H9 (cell line): ENCODE results near the gene IQGAP2. TPM values are rescaled to one million over a fixed set of nuclear protein-coding genes. Genes with fewer than 3 reads are reported as not detected.

ENCODE experiments used
- DNase-seq: peaks from one replicate; pipeline ENCODE4 v3.0.0-alpha.2; 2017
- H2AFZ ChIP-seq: one replicate; pipeline ENCODE4 v1.6.1; 2013; ENCODE audit warnings: mild to moderate bottlenecking, low read length, control low read depth, moderate library complexity
- H2AK5ac ChIP-seq: 2 replicates; pipeline ENCODE4 v1.6.1; 2013; ENCODE audit warnings: low read length, control low read depth, mixed read lengths; ENCODE audit not compliant: insufficient read length
- H2BK120ac ChIP-seq: one replicate; pipeline ENCODE4 v1.6.1; 2013; ENCODE audit warnings: low read depth, mild to moderate bottlenecking, low read length, control low read depth, inconsistent platforms; ENCODE audit not compliant: poor library complexity, severe bottlenecking
- H2BK12ac ChIP-seq: 2 replicates; pipeline ENCODE4 v1.6.1; 2013; ENCODE audit warnings: low read length, control low read depth, mixed read lengths, low read depth; ENCODE audit not compliant: insufficient read length
- H2BK15ac ChIP-seq: 2 replicates; pipeline ENCODE4 v1.6.1; 2013; ENCODE audit warnings: low read depth, low read length, control low read depth
- H2BK20ac ChIP-seq: one replicate; pipeline ENCODE4 v1.6.1; 2013; ENCODE audit warnings: low read depth, mild to moderate bottlenecking, low read length, control low read depth, inconsistent platforms; ENCODE audit not compliant: poor library complexity, severe bottlenecking
- H2BK5ac ChIP-seq: 2 replicates; pipeline ENCODE4 v1.6.1; 2013; ENCODE audit warnings: low read length, control low read depth, mixed read lengths; ENCODE audit not compliant: insufficient read length
- H3K14ac ChIP-seq: 2 replicates; pipeline ENCODE4 v1.6.1; 2013; ENCODE audit warnings: low read length, control low read depth; ENCODE audit not compliant: insufficient read depth
- H3K18ac ChIP-seq: 2 replicates; pipeline ENCODE4 v1.6.1; 2013; ENCODE audit warnings: low read depth, mild to moderate bottlenecking, mixed read lengths, low read length, control low read depth; ENCODE audit not compliant: insufficient read length
- H3K23ac ChIP-seq: 2 replicates; pipeline ENCODE4 v1.6.1; 2013; ENCODE audit warnings: low read length, control low read depth, mixed read lengths, low read depth; ENCODE audit not compliant: insufficient read length
- H3K23me2 ChIP-seq: 2 replicates; pipeline ENCODE4 v1.6.1; 2013; ENCODE audit warnings: low read depth, mild to moderate bottlenecking, mixed read lengths, low read length, control low read depth; ENCODE audit not compliant: insufficient read length, poor library complexity, severe bottlenecking
- H3K27ac ChIP-seq: 2 replicates; pipeline ENCODE4 v1.5.1; 2013; ENCODE audit warnings: low read length, control low read depth, mixed read lengths, low read depth; ENCODE audit not compliant: insufficient read length
- H3K27me3 ChIP-seq: 2 replicates; pipeline ENCODE4 v1.6.1; 2013; ENCODE audit warnings: low read length, control low read depth, inconsistent platforms; ENCODE audit not compliant: insufficient read depth
- H3K4ac ChIP-seq: 2 replicates; pipeline ENCODE4 v1.6.1; 2013; ENCODE audit warnings: low read depth, mild to moderate bottlenecking, control low read depth, inconsistent platforms, low read length, moderate library complexity
- H3K4me1 ChIP-seq: 2 replicates; pipeline ENCODE4 v1.6.1; 2013; ENCODE audit warnings: low read length, control low read depth, inconsistent platforms; ENCODE audit not compliant: insufficient read depth
- H3K4me2 ChIP-seq: 2 replicates; pipeline ENCODE4 v1.6.1; 2013; ENCODE audit warnings: low read length, control low read depth, mixed read lengths; ENCODE audit not compliant: insufficient read length, insufficient read depth
- H3K56ac ChIP-seq: 2 replicates; pipeline ENCODE4 v1.6.1; 2013; ENCODE audit warnings: low read depth, mild to moderate bottlenecking, mixed read lengths, low read length, control low read depth; ENCODE audit not compliant: insufficient read length
- H3K79me1 ChIP-seq: 2 replicates; pipeline ENCODE4 v1.6.1; 2013; ENCODE audit warnings: low read depth, mild to moderate bottlenecking, moderate library complexity, low read length, control low read depth, inconsistent platforms; ENCODE audit not compliant: insufficient read depth, poor library complexity, severe bottlenecking
- H3K79me2 ChIP-seq: 2 replicates; pipeline ENCODE4 v1.6.1; 2013; ENCODE audit warnings: low read length, control low read depth, inconsistent platforms; ENCODE audit not compliant: insufficient read depth
- H3K9ac ChIP-seq: 2 replicates; pipeline ENCODE4 v1.6.1; 2013; ENCODE audit warnings: low read length, control low read depth, mixed read lengths; ENCODE audit not compliant: insufficient read length; ENCODE audit errors: extremely low read depth
- H3K9me3 ChIP-seq: one replicate; pipeline ENCODE4 v1.6.1; 2013; ENCODE audit warnings: low read depth, low read length, inconsistent platforms; ENCODE audit not compliant: control insufficient read depth
- H3T11ph ChIP-seq: one replicate; pipeline ENCODE4 v1.6.1; 2013; ENCODE audit warnings: mild to moderate bottlenecking, low read length, control low read depth, inconsistent platforms
- H4K20me1 ChIP-seq: one replicate; pipeline ENCODE4 v1.6.1; 2013; ENCODE audit not compliant: control insufficient read depth, insufficient read length, insufficient read depth
- H4K5ac ChIP-seq: 2 replicates; pipeline ENCODE4 v1.6.1; 2013; ENCODE audit warnings: low read depth, mild to moderate bottlenecking, mixed read lengths, low read length, control low read depth; ENCODE audit not compliant: insufficient read length
- H4K8ac ChIP-seq: replicated peaks from 2 replicates; pipeline ENCODE4 v1.6.1; 2013; ENCODE audit warnings: low read length, control low read depth, mixed read lengths, low read depth; ENCODE audit not compliant: insufficient read length
- H4K91ac ChIP-seq: 2 replicates; pipeline ENCODE4 v1.6.1; 2013; ENCODE audit warnings: low read depth, mild to moderate bottlenecking, moderate library complexity, mixed read lengths, low read length, control low read depth; ENCODE audit not compliant: insufficient read length
- H3K27ac Mint-ChIP-seq, 3 experiments: 2 replicates in 2 of 3; 3 replicates in 1 of 3; pipeline ENCODE4 v1.8.0; 2020 to 2021; ENCODE audit warnings: mixed read lengths in 3 of 3, mild to moderate bottlenecking in 1 of 3, moderate library complexity in 1 of 3
- H3K27me3 Mint-ChIP-seq: 2 replicates; pipeline ENCODE4 v1.8.0; 2021; ENCODE audit warnings: low read depth, mild to moderate bottlenecking, moderate library complexity, mixed read lengths
- H3K36me3 Mint-ChIP-seq, 3 experiments: 2 replicates in 2 of 3; 3 replicates in 1 of 3; pipeline ENCODE4 v1.8.0; 2020 to 2021; ENCODE audit warnings: low read depth in 3 of 3, mixed read lengths in 3 of 3; ENCODE audit not compliant: insufficient read depth in 1 of 3
- H3K4me1 Mint-ChIP-seq, 2 experiments: 2 replicates each; pipeline ENCODE4 v1.8.0; 2020; ENCODE audit warnings: mixed read lengths in 2 of 2
- H3K4me3 Mint-ChIP-seq, 2 experiments: 2 replicates in 1 of 2; 3 replicates in 1 of 2; pipeline ENCODE4 v1.8.0; 2020 to 2021; ENCODE audit warnings: mild to moderate bottlenecking in 2 of 2, mixed read lengths in 2 of 2, moderate library complexity in 1 of 2
- H3K9me3 Mint-ChIP-seq, 2 experiments: 2 replicates in 1 of 2; 3 replicates in 1 of 2; pipeline ENCODE4 v1.8.0; 2020; ENCODE audit warnings: mild to moderate bottlenecking in 2 of 2, mixed read lengths in 2 of 2, moderate library complexity in 1 of 2
- WGBS: extraction: QIAGEN DNeasy Blood & Tissue Kit; methylation state at CpG from one replicate; pipeline ENCODE4 v1.1.7; 2013; ENCODE audit warnings: missing lambda C conversion rate, low lambda C conversion rate, mixed read lengths; ENCODE audit not compliant: insufficient read length; ENCODE audit errors: extremely low coverage; 5-methylcytosine and 5-hydroxymethylcytosine counted together
- total RNA-seq: library from RNA; stranded (reverse); gene quantifications from 2 replicates; pipeline ENCODE4 v1.2.1, GENCODE V29; 2021
- TF ChIP-seq, protein P1 (sequence below): fragments of 200-600 bp; sonication (generic); conservative IDR thresholded peaks from 3 replicates; pipeline ENCODE4 v1.8.0; 2021; ENCODE audit warnings: antibody characterized with exemption, mild to moderate bottlenecking

Gene IQGAP2
- total RNA-seq, 1 experiment from 2014 or later = 22.5 TPM

- Histone ChIP-seq H3K9me3 (no peaks in the 10 kb centered on the region), H3K79me1 (no peaks in the 10 kb centered on the region), H3K79me2 (no peaks in the 10 kb centered on the region), H2BK12ac (no peak overlapping the region), H3K27me3 (no peaks in the 10 kb centered on the region), H4K8ac (no peak overlapping the region), H4K20me1 (no peaks in the 10 kb centered on the region), H3K18ac (no peak overlapping the region), H2AK5ac (no peak overlapping the region), H2AFZ (no peak overlapping the region), H3K4me1 (no peaks in the 10 kb centered on the region), H2BK5ac (no peak overlapping the region), H3K23ac (no peak overlapping the region), H4K91ac (no peak overlapping the region), H3K14ac (no peak overlapping the region), H4K5ac (no peak overlapping the region), H3K9ac (no peak overlapping the region), H3K56ac (no peak overlapping the region), H2BK120ac (no peak overlapping the region), H2BK20ac (no peak overlapping the region), H3K4me2 (no peak overlapping the region), H3K27ac (no peak overlapping the region), H3T11ph (no peak overlapping the region), H3K23me2 (no peaks in the 10 kb centered on the region), H3K4ac (no peak overlapping the region), H2BK15ac (no peak overlapping the region)
- Mint-ChIP-seq H3K36me3 (peaks cover 0 to 12% (median 0%) of the 10 kb centered on the region in 3 experiments; a peak in 3 of 7 replicates), H3K27ac (no peak overlapping the region), H3K9me3 (no peaks in the 10 kb centered on the region), H3K4me3 (no peak overlapping the region), H3K4me1 (no peaks in the 10 kb centered on the region), H3K27me3 (no peaks in the 10 kb centered on the region)
- TF ChIP-seq, protein P1, sequence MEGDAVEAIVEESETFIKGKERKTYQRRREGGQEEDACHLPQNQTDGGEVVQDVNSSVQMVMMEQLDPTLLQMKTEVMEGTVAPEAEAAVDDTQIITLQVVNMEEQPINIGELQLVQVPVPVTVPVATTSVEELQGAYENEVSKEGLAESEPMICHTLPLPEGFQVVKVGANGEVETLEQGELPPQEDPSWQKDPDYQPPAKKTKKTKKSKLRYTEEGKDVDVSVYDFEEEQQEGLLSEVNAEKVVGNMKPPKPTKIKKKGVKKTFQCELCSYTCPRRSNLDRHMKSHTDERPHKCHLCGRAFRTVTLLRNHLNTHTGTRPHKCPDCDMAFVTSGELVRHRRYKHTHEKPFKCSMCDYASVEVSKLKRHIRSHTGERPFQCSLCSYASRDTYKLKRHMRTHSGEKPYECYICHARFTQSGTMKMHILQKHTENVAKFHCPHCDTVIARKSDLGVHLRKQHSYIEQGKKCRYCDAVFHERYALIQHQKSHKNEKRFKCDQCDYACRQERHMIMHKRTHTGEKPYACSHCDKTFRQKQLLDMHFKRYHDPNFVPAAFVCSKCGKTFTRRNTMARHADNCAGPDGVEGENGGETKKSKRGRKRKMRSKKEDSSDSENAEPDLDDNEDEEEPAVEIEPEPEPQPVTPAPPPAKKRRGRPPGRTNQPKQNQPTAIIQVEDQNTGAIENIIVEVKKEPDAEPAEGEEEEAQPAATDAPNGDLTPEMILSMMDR = no peak
- WGBS = no CpG with 5 or more reads among the region's 3 CpGs
- DNase-seq = no peak
These were observed 282.6 kb downstream of the IQGAP2 start for GRCh38 chr5:76685704-76686103.
